ENCODE measurements around the gene CASP6.
A peak's percentile ranks its signal among the peaks of the same experiment; 100 is the strongest.
"Not testable (repeated sequence)": the region's sequence is repeated elsewhere in the genome, so short reads cannot be mapped to it uniquely, and the experiment has no call there.

CASP6 gene

DNA sequence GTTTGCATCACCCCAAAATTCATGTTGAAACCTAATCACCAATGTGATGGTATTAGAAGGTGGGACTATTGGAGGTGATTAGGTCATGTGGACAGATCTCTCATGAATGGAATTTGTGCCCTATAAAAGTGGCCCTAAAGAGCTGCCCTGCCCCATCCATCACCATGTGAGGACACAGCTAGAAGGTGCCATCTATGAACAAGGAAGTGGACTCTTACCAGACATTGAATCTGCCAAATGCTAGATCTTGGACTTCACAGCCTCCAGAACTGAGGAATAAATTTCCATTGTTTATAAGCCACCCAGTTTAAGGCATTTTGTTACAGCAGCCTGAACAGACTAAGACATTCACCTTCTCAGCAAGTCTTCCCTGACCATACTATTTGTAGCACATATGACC is 19.1 kb upstream of the CASP6 start:
- DNase-seq (ENCODE audit: extremely low spot score, insufficient read length, low read depth) = no peak
- peak; percentile 15 for FAIRE-seq

DNA sequence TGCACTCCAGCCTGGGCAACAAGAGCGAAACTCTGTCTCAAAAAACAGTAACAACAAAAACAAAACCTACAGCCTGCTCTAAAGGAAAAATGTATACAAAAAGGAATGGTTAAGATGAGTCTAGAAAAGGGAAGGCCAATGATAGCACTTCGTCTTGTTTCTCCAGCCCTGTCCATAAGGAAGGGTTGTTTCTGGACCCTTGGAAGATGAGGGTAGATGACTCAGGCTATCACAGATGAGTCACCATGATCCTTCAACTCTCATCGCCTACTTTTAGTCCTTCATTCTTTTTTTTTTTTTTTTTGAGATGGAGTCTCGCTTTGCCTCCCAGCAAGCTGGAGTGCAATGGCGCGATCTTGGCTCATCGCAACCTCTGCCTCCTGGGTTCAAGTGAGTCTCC is 17.8 kb upstream of the CASP6 start:
- FAIRE-seq (no peak), DNase-seq (ENCODE audit: extremely low spot score, insufficient read length, low read depth) (no peak)

DNA sequence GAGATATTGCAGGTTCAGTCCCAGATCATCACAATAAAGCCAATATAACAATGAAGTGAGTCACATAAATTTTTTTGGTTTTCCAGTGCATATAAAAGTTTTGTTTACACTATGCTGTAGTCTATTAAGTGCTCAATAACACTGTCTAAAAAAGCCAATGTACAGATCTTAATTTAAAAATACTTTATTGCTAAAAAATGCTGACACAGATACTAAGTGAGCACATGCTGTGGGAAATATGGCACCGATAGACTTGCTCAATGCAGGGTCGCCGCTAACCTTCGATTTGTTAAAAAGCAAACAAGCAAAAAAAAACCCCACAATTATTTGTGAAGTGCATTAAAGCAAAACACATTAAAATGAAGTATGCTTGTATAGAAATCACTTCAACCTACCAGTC is 16.4 kb upstream of the CASP6 start:
- FAIRE-seq = no peak

DNA sequence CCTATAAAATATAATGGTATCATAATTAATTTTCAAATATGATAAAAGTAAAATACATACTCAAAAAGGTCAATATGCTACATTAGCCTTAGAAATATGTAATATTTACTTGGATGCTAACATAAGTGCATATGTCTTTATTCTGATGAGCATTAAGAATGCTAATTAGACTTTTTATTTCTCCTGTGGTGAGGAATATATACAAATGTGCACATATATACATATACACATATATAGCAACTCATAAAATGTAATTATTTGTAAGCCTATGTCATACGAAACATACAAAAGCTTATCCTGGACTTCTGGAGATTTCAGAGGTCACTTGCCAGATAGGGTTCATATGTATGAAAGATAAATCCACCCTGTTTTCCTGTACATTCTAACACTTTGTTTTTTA is 15.5 kb upstream of the CASP6 start:
- no peak for FAIRE-seq
- no peak for DNase-seq (ENCODE audit: extremely low spot score, insufficient read length, low read depth)

More for the DNA sequence above, 16.4 kb upstream of the CASP6 start:
- no peak for DNase-seq (ENCODE audit: extremely low spot score, insufficient read length, low read depth)

DNA sequence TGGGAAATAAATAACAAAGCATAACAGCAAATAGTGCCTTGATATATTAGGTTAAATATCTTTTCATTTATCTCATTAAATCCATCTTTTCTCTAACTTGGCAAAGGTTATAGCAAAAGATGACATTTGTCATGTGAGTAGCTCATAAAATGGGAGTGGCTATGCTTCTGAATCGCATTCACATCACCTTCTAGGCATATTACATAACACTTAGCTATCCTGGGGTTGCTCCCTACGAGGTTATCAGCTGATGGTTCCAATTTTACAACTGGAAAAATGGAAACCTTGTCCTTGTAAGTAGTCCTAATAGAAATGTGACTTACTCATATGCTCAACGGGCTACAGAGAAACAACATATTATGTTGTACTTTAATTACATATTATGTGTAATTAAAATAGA is 10.3 kb upstream of the CASP6 start:
- no peak for FAIRE-seq
- DNase-seq (ENCODE audit: extremely low spot score, insufficient read length, low read depth) = no peak

DNA sequence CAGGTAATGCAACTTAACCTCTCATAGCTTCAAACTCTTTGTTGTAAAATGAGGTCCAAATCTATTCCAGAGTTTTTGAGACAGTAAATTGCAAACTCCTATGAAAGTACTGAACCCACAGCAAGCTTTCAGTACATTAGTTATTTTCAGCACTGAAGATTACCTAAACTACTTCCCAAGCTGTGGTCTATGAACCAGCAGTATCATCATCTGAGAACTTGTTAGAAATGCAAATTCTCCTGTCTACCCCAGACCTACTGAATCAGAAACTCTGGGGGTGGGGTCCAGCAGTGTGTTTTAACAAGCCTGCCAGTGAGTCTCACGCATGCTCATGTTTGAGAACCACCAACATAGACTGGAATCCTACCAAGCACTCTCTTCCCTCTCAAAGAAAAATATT is 5.7 kb upstream of the CASP6 start:
- FAIRE-seq (peak; percentile 63), DNase-seq (ENCODE audit: extremely low spot score, insufficient read length, low read depth) (no peak)

DNA sequence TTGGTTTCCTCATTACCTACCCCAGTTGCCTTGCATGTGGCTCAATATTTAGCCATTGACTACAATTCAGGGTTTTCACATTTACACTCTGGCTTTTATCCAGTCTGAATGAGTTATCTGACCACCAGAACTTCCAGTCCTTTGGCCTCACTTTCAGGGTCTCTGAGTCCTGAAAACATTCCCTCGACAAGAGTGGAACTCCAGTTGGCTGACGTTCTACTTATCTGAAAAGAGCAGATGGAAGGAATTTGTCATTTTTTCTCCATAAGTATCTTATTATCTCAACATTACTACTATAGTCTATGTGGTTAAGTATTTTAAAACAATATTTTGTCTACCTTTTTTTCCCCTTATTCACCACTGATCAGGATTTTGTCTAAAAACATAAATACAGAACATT is 5.2 kb upstream of the CASP6 start:
- FAIRE-seq = no peak

DNA sequence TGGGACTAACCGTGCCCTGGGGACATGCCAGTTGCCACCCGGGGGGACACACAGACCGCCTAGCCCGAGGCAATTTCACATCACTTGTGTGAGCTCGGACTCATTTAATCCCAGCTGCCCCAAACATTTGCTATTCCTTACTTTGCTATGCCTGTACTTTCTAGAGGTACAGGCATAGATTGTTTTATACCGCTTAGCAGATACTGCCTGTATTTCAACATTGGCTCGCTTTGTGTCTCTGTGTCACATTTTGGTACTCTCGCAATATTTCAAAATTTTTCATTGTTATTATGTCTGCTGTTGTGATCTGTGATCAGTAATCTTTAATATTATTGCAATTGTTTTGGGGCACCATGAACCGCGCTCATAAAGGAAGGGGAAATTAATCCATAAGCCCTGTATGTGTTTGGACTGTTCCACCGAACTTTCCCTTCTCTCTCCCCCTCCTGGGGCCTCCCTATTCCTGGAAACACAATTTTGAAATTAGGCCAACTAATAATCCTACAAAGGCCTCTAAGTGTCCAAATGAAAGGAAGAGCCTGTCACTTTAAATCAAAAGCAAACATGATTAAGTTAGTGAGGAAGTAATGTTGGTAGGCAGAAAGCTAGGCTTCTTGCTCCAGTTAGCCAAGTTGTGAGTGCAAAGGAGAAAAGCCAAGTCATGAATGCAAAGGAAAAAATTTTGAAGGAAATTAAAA is 568 bp upstream of the CASP6 start:
- no peak for DNase-seq (ENCODE audit: extremely low spot score, insufficient read length, low read depth)

More for the DNA sequence above, 5.2 kb upstream of the CASP6 start:
- no peak for DNase-seq (ENCODE audit: extremely low spot score, insufficient read length, low read depth)

DNA sequence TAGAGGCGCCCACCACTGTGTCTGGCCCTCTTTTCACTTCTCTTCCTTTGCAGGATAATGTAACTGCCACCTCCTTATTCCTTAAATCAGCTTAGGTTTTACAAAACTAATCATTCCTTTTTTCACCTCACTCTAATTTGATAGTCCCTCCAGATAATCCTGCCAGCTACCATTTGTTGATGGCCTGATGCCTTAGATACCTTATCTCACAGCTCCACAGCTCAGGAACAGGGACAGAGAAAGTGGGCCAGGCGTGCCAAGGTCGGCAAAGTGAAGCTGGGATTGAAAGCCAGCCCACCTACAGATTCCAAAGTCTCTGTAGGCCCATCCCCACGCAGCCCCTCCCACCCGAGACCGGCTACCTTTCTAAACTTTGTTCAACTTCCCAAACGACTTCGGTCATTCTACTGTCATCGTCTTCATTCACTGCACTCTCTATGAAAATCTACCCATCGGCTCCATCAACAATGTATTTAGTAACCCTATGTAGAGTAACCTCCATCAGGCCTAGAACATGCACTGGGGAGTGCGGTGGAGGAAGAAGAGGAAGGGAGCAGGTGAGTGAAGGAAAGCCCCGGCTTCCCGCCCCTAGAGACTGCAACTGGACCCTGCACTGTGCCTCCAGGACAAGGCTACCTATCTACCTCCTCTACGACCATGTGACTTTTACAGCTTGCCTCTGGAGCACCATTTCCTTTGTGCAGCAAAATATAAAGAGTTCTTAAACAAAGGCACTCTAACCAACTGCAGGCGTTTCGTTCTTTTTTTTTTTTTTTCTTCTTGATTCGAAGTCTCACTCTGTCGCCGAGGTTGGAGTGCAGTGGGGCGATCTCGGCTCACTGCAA is 1.5 kb downstream of the CASP6 start:
- DNase-seq (ENCODE audit: extremely low spot score, insufficient read length, low read depth) (no peak), FAIRE-seq (no peak)

More for the DNA sequence above, 568 bp upstream of the CASP6 start:
- FAIRE-seq = no peak

DNA sequence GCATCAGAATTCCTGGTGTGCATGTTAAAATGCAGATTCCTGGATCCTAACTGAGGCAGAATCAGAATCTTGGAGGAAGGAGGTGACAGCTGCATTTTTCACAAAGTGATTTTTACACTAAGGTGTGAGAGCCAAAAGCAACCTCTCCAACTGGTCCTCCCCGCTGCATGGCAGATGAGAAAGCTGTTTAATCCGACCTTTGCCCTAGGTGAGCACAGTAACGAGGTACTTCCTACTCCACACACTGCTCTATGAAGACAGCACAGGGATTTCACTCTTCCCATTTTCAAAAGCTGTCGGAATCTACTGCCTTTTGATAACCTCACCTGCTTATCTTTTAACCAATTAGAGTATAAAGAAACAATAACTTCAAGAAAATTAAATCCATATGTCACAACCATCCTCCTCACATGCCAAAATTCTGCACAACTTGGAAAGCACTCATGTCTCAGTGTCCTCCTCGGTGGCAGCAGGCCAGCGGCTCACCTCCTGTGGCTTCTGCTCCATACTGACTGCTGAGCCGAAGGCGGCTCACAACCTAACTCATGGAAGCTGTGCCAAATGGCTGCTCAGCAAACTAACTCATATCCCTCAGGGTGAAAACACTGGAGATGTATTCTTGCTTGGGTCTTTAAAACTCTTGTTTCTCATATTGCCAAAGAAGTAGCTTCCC is 3.6 kb downstream of the CASP6 start:
- DNase-seq (ENCODE audit: extremely low spot score, insufficient read length, low read depth) (no peak), FAIRE-seq (no peak)

DNA sequence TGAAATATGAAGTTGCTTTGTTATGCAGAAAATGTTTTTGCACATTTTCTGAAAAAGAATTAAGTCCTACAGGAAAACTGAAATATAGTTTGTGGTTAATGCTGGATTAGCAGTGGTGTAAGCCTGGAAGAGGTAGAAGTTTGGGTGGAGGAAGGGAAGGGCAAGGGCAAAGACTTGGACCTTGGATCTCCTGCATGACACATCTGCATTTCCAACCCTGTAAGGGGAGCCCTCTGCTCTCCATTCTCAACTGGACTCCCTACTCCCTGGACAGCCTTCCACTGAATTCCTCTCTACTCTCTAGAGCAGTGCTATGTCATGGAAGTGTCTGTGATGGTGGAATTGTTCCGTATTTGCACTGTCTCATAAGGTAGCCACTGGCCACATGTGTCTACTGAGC is 4.6 kb downstream of the CASP6 start:
- FAIRE-seq (no peak), DNase-seq (ENCODE audit: extremely low spot score, insufficient read length, low read depth) (no peak)

DNA sequence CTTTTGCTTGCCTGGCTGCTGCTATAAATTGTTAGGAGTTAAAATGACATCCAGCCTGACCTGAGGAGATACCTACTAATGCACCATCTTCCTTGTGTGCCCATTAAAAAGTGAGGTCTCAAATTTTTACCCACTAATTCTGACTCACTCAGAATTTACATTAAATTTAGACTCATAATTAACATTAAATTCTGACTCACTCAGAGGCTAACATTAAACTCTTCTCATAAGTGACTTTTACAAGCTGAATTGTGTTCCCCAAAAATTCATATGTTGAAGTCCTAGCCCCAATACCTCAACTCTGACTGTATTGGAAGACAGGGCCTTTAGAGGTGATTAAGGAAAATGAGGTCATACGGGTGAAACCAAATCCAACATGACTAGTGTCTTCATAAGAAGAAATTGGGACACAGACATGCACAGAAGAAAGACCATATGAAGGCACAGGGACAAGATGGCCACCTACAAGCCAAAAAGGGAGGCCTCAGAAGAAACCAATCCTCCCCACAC is 11.8 kb downstream of the CASP6 start:
- DNase-seq (ENCODE audit: extremely low spot score, insufficient read length, low read depth) = no peak

DNA sequence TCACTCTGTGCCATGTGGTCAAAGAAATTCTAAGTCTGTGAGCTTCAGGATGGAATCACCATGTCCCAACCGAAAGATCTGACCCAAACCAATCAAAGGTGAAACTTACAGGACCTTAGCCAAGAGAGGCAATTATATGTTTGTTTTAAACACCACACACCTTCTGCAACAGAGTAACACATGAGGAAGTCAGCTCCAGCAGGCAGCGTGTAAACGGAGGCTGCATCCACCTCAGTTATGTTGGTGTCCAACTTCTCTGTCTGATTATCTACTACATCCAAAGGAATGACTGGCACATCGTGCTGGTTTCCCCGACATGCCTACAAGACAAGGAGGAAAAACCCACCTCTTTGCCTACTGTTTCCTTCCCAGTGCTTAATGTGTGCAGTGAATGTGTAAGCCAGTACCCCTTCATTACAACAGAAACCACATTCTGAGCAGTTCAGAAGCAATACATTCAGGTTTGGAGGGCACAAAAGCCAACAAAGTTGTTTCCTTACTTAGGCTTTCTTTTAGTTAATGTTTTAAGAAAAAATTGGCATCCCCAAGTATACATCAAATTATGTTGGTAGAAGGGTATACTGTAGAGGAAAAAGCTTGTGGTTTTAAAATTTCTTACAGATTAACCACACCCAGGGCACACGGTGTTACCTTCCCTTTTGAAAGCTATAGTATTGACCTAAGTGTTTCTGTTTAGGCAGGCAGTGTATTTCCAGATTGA is 12.4 kb downstream of the CASP6 start:
- DNase-seq (ENCODE audit: extremely low spot score, insufficient read length, low read depth) (no peak), FAIRE-seq (peak; percentile 67)

More for the DNA sequence above, 11.8 kb downstream of the CASP6 start:
- no peak for FAIRE-seq

DNA sequence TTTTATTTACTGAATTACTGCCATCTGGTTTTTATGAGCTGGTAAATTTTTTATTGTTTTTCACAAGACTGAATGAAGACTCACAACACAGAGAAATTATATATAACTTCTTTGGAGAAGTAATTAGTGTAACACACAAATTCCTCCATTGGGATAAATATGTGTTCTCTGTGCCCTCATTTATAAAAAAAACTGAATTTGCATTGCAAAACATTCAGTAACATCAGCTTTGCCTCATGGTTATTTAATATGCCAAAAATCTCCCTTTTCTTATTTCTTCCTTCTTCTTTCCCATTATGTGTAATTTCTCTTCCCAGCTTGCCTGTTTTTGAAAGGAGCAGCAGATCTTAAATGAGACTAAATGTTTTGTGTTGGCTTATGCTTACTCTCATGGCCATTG is 18.5 kb downstream of the CASP6 start:
- DNase-seq (ENCODE audit: extremely low spot score, insufficient read length, low read depth) (no peak), FAIRE-seq (no peak)

DNA sequence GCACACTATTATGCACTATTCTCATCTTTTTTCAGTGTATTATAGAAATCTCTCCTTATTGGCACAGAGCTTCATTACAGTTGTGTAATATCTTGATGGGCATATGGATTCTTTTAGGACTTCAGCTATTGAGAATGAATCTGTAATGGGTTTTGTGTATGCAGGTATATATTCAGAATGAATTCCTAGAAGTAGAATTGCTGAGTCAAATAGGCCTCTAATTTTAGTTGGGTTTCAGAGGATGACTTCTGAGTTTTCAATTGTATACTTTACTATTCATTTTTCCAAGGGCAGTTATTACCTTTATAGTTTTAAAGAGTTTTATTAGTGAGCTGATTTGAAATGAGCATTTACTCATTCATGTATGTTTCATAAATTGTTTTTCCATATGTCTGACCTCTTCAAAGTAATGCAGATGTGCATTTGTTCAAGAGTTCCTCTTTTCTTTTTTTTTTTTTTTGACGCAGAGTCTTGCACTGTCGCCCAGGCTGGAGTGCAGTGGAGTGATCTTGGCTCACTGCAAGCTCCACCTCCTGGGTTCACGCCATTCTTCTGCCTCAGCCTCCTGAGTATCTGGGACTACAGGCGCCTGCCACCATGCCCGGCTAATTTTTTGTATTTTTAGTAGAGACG is 19.5 kb downstream of the CASP6 start:
- FAIRE-seq (no peak), DNase-seq (ENCODE audit: extremely low spot score, insufficient read length, low read depth) (no peak)

DNA sequence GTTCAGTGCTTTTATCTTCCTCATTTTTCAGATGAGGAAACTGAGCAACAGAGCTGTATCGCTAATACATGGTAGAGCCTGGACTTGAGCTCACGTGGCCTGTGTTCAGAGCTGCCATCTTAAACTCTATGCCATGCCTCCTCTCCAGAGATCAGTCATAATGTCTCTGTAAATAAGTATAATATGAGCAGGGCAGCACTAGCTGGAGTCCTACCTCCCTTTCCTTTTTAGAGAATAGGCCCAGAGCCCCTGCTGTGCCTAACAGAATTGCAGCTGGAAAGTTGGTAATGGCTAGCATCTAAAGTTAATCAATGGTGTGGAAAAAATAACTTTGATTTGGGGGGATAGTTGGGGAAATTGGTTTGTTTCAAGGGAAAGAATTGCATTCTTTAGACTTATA is 20.4 kb downstream of the CASP6 start:
- DNase-seq (ENCODE audit: extremely low spot score, insufficient read length, low read depth) (no peak), FAIRE-seq (no peak)

DNA sequence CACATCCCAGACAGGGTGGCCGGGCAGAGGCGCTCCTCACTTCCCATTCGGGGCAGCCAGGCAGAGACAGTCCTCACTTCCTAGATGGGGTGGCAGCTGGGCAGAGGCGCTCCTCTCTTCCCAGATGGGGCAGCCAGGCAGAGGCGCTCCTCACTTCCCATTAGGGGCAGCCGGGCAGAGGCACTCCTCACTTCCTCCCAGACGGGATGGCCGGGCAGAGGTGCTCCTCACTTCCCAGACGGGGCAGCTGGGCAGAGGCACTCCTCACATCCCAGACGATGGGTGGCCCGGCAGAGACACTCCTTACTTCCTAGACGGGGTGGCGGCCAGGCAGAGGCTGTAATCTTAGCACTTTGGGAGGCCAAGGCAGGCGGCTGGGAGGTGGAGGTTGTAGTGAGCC is 24.3 kb downstream of the CASP6 start:
- not testable (repeated sequence) for FAIRE-seq; DNase-seq (ENCODE audit: extremely low spot score, insufficient read length, low read depth)

DNA sequence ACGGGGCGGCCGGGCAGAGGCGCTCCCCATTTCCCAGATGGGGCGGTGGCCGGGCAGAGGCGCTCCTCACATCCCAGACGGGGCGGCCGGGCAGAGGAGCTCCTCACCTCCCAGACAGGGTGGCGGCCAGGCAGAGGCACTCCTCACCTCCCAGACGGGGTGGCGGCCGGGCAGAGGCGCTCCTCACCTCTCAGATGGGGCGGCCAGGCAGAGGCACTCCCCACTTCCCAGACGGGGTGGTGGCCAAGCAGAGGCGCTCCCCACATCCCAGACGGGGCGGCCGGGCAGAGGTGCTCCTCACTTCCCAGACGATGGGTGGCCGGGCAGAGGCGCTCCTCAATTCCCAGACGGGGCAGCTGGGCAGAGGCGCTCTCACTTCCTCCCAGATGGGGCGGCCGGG is 24.8 kb downstream of the CASP6 start:
- not testable (repeated sequence) for FAIRE-seq; DNase-seq (ENCODE audit: extremely low spot score, insufficient read length, low read depth)

DNA sequence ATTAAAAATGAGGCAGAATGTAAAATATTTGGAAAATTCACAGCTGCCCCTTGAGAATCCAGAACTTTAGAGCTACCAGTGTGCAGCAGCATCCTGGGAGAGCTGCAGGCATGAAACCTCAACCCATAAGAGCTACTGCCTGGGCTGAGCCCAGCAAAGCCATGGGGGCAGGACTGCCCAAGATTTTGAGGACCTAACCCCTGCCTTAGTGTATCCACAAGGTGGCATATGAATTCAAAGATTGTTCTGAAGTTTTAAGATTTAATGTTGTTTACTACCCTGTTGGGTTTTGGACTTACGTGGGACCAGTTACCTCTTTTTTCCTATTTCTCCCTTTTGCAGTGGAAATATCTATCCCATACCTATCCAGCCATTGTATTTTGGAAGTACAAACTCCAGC is 26.4 kb downstream of the CASP6 start:
- DNase-seq (ENCODE audit: extremely low spot score, insufficient read length, low read depth) (no peak), FAIRE-seq (peak; percentile 18)

DNA sequence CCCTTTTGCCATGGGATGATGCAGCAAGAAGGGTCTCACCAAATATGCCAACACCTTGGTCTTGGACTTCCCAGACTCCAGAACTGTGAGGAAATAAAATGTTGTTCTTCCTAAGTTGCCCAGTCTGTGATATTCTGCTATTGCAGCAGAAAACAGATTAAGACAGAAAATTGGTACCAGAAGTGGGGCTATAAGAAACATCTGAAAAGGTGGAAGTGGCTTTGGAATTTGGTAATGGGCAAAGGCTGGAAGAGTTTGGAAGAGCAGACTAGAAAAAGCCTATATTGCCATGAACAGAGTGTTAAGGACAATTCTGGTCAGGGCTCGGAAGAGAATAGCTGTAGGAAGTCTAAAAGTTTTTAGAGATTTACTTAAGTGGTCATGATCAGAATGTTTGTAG is 27.4 kb downstream of the CASP6 start:
- FAIRE-seq (no peak), DNase-seq (ENCODE audit: extremely low spot score, insufficient read length, low read depth) (no peak)

All from GM18507 (cell line).